Brain pericyte (primary cell): Measurements from ENCODE around the gene DRAP1.
A peak's percentile ranks its signal among the peaks of the same experiment; 100 is the strongest.

ENCODE experiments used
- DNase-seq: peaks from one replicate; pipeline ENCODE4 v3.0.0-alpha.2; 2012; ENCODE audit warnings: low read depth, low spot score

The DRAP1 gene

GRCh38 chr11:65903715-65904114, 15.5 kb upstream of the DRAP1 start:
- no peak for DNase-seq

DNA sequence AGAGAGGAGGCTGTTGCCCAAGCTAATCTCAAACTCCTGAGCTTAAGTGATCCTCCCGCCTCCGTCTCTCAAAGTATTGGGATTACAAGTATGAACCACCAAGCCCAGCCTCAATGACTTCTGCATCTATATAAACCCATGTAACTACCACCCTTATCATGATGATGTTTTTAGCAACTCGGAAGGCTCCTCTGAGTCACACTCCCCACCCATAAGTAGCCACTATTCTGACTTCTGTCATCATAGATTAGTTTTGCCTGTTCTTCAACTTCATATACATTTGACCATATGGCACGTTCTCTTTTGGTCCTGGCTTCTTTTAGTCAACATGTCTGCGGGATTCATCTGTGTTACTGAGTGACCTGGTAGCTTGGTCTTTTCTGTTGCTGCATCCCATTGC, 12.6 kb upstream of the DRAP1 start:
- no peak for DNase-seq

DNA sequence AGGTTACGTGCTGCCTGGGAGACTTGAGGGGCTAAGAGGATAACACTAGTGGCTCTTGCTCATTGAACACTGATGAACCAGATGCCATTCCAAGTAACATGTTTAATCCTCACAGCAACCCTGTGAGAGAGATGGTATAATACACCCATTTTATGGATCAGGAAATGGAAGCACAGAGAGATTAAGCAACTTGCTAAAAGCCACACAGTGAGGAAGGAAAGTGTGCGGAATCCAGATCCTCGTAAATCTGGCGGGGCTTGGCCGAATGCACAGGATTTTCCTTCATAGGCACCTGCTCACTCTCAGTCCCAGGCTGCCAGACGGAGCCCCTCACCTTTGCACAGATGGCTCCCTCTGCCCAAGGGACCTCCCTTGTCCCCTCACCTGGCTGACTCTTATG, 11.3 kb upstream of the DRAP1 start:
- DNase-seq, result no peak

DNA sequence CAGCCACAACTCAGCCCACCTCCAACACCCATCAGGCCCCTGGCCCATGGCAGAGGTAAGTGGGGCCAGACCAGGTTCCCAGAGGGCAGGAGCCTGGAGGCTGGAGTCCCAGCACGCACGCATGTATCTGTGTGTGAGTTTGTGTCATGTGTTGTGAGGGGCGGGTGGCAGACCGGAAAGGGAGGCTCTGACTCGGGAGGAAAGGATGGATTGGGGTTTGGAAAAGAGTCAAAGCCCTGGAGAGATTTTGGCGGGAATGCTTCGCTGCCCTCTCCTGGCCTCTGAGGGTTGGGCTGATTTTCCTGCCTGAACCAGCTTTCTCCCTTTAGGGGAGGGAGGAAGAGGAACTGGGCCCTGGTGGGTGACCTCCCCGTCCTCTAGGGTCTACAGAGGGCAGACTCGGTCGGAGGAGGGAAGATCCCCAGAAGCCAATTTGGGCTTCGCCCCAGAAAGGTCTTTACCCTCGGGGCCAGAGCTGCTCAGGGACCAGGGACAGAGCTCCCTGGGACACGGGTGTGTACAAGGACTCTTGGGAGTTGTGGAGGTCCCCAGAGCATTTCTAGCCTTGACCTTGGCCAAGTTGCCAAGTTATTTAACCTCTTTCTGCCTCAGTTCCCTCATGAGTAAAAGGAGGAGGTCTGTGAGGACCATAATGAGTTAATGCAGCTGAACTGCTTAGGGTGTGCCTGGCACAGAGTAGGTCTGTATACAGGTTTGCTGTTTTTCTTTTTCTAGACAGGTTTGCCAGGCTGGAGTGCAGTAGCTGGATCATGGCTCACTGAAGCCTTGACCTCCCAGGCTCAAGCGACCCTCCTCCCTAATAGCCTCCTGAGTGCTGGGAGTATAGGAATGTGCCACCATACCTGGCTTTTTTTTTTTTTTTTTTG, 7.3 kb upstream of the DRAP1 start:
- no peak for DNase-seq

DNA sequence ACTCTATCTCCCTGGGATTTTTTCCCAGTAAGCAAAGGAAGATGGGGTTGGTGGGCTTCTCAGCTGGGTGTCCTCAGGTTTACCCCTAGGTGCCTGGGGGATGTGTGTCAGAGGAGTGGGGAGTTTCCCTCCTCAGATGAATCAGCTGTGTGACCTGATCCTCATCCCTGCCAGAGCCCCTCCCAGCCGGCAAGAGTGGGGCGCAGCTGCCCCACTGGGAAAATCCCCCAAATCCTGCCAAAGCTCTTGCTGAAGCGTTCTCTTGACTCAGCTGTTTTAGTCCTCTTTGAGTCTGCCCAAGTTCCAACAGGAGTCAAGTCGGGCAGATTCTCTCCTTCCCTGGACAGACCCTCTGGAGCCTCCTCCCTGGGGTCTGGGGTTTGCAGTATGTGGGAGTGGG, 6.4 kb upstream of the DRAP1 start:
- DNase-seq, result no peak

- no peak for DNase-seq
Measured at GRCh38 chr11:65915101-65915820, 4.0 kb upstream of the DRAP1 start.

DNA sequence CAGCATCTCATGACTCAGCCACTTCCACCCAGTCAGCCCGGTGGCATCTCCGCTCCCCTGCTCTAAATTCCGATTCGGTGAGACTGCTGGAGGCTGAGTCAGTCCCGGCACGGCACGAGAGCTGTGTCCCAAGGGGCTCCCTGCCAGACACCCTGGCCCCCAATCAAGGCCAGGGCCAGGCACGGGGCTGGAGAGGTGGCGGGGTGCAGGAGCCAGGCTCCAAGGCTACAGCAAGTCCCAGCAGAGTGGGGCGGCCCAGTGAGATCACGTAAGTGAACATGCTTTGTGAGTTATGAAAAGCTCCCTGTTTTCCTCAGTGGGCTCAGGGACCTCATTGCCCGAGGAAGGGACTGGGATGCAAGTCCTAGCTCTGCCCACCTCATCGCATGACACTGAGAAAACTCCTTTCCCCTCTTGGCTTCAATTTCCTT, 3.4 kb upstream of the DRAP1 start:
- DNase-seq, result peak; percentile 75

- DNase-seq, result no peak
Measured at GRCh38 chr11:65916391-65916790, 2.8 kb upstream of the DRAP1 start.

- no peak for DNase-seq
Measured at GRCh38 chr11:65917077-65917433, 2.2 kb upstream of the DRAP1 start.

DNA sequence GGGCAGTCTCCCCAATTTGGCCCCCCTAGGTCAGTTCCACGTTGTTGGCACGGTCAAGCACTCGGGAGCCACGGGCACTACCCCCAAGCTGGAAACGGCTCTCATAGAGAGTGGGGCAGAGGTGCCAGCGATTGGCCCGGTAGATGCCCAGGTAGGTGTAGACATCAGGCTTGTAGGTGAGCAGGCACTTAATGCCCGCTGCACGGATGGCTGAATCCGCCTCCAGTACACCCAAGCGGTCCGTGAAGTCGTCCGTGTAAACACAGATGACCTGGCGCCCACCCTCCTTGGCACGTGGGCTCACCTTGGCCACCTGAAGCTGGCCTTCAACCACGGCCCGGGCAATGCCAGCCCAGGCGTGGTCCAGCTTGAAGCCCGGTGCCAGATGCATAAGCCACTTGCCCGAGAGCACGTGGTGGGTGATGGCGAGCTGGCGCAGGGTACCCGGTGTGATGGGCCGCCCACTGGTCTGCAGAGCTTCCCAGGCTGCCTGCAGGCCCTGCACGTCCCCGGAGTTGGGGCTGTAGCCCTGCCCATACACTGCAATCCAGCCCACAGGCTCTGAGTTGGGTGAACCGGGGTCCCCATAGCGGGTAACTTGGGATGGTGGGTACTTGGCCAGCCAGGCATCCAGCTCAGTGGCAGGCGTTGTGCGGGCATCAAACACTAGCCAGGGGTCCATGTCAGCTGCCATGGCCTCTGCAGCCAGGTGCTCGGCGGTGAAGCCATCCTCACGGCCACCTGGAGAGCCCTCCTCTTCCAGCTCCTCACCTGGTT, 1.6 kb upstream of the DRAP1 start:
- no peak for DNase-seq

DNA sequence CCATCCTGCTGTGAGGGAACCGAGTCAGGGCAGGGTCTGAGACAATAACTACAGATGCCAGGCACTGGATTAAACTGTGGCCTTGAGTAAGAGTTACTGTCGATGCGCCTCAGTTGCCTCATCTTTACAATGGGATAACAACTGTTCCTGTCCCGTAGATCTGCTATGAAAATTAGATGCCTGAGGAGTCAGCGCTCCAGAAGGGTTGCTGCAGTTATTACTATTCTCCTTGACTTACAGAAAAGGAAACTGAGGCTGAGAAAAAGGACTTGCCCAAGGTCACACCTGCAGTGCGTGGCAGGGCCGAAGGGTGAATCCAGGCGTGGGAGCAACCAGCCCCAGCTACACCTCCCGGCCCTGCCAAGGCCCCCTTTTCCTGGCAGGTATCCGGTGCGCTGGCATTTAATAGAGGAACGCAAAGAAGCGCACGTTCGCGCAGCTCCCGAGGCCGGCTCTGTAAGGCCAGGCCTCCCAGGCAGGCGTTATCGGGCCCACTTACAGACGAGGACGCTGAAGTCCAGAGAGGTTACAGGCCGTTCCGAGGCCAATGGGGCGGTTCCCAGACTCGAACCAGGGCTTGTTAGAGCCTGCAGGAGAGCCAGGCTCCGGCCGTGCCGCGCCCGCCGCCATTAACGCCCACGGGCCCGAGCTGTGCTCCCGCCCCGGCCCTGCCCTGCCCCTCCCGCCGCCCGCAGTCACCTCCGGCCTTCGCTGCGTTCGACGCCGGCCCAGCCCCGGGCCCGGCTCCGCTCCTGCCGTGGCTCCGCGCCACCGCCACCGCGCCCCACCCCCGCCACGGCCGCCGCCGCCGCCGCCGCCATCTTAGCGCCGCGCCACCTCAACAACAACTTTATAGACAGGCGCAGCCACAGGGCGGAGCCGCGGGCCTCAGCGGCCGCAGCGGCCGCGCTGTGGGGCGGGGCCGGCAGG, 750 bp upstream of the DRAP1 start, which contains the start of gene C11orf68:
C11orf68 (minus strand) TSS at position 852 of the 930 bp plus-strand sequence; CDS start at position 821, 31 bp downstream.
- no peak for DNase-seq

DNA sequence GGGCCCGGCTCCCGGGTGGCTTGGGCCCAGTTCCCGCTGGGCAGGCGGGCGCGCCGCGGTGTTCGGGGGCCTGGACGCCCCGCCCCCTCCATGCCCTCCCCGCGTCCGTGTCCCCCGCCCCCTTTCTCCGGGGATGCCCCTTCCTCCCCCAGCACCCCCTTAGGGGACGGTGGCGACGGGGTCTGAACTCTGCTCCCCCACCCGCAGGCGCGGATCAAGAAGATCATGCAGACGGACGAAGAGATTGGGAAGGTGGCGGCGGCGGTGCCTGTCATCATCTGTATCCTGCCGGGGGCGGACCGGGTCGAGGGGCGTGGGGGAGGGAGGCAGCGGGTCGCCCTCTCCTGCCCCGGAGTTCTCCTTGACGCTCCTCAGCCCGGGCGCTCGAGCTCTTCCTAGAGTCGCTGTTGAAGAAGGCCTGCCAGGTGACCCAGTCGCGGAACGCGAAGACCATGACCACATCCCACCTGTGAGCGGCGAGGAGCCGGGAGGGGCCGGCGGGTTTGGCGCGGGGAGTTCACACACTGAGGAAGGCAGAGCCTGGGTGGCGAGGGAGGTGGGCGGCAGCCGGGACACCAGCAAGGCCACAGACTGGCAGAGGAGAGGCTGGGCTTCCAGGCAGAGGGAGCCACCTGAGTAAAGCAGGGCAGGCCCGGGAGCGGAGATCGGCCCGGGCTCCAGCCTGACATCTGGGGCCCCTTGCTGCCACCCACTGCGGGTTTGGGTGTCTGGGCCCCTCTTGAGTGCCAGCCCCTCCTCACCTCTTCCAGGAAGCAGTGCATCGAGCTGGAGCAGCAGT, 546 bp downstream of the DRAP1 start:
- no peak for DNase-seq

- DNase-seq, result no peak
Measured at GRCh38 chr11:65920372-65920802, 1.2 kb downstream of the DRAP1 start.

- DNase-seq, result no peak
Measured at GRCh38 chr11:65921033-65921555, 1.9 kb downstream of the DRAP1 start.

- no peak for DNase-seq
Measured at GRCh38 chr11:65921876-65922275, 2.6 kb downstream of the DRAP1 start.

GRCh38 chr11:65922565-65922964, 3.3 kb downstream of the DRAP1 start:
- DNase-seq, result no peak

- DNase-seq, result no peak
Measured at GRCh38 chr11:65925397-65925796, 6.2 kb downstream of the DRAP1 start.

- no peak for DNase-seq
Measured at GRCh38 chr11:65927904-65928397, 8.7 kb downstream of the DRAP1 start.

GRCh38 chr11:65928667-65929066, 9.4 kb downstream of the DRAP1 start:
- DNase-seq, result no peak
